Stimulated activated CD8-positive, alpha-beta memory T cell treated with anti-CD3 and anti-CD28 coated beads, Interleukin-15, amount 100 ng/mL, for 24 hours (primary cell): ENCODE measurements around the gene LEF1.

ENCODE experiments used
- DNase-seq: peaks from one replicate; pipeline ENCODE4 v3.0.0-alpha.2; 2020; ENCODE audit warnings: low read depth

The LEF1 gene

GRCh38 chr4:108174856-108175255, 6.1 kb upstream of the LEF1 start:
- DNase-seq = no peak

DNA sequence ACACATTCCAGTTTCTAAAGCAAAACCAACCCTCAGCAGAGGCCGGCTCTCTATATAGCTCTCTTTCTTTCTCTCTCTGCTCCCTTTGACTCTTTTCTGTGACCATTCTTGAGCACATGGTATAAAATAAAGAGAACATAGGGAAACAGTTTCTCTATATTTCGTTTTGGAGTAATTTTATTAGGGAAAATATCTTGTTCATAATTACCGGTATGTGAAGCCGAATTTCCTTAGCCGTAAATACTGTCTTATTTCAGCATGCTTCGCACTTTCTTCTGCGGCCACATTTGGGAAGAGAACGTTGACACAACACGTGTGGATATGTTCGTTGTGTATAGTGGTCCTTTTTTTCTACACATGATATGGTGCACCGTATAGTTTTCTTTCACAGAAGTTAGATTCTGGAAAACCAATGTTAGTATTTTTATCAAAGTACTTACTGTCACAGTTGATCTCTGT, 4.9 kb upstream of the LEF1 start:
- DNase-seq = no peak

DNA sequence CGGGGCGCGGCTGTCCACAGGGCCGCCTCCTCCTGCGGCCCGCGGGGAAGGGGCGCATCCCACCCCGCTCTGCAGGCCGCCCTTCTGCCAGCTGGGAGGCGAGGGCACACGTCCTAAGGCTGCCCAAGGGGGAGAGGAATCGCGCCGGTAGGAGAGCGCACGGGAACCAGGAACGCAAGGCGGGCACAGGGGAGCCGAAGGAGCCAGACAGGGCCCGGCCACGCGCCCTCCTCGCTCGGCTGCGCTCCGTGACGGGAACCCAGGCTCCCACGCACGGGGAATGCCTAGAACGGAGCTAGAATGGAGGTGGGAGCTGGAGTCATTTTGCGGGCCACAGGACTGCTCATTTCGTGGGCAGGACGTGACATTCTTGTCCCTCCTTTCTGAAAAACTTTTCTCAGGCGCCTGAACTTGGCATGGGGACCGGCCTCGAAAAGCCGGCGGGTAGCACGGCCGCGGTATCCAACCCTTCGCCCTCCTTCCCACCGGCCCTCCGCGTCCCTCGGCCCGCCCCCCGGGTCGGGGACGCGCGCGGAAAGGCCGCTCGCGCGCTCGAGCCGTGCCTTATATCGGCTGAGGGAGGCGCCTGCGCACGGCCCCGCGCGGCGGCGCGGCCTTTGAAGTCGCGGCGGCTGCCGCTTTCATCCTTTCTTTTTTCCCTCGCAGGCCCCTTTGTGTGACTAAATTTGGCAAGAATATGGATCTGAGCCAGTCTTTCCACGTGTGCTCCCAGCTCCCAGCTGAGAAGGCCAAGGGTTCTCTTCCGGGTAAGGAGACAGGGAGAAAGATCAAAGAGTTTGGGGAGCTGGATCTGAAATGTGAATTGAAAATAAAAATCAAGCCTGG, 4.2 kb upstream of the LEF1 start:
- peak; percentile 47 for DNase-seq

DNA sequence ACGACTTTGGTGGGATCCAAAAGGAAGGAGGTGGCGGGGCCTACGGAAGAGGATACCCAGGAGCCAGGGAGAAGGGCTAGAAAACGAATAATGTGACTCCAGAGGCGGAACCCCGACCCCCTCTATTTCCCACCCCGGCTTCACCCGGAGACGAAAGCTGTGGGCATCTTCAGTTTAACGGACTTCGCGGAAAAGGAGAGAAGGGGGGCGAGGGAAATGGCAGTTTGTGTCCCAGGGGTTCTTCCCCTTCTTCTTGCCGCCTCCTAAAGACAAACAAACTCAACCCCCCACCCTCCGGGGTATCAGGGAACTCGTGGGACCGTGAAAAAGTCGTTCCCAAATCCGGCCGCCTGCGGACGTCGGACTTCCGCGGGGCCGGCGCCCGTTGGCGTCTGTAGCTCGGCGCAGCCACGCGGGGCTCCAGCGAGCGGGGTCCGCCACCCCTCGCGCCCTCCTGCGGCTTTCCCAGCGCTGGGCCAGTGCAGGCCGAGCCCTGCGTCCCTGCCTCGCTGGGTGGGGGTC, 3.6 kb upstream of the LEF1 start:
- no peak for DNase-seq

GRCh38 chr4:108171339-108172230, 2.9 kb upstream of the LEF1 start:
- DNase-seq = no peak

DNA sequence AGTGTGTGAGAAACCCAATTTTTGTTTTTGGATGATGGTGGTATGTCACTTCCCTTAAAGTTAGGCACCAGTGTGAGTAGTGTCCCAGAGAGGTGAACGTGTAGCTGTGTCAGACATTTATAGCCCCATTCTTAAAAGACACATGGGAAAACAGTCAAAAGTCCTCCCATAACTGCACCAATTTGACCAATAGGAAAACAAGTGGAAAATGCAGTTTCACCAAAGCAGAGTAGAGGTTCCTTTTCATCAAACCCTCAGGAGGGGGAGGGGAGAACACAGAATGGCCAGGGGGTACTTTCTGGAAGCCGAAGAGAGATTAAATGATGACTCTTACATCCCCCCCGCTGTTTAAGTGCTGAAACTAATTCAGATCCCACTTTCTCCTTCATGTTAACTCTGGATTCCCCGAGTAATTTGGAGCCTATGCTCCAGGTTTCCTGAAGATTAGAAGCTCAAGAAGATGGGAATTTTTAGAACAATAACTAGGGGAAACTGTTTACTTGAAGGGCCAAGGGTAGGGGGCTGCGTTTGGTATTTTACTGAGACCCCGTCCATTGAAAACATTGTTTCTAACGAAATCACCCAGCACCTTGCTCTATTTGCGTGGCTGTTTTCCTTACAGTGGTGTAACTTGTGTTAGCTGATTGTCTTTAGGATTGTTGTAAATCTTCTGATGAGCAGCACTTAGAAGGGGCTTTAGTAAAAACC, 2.1 kb upstream of the LEF1 start:
- no peak for DNase-seq

DNA sequence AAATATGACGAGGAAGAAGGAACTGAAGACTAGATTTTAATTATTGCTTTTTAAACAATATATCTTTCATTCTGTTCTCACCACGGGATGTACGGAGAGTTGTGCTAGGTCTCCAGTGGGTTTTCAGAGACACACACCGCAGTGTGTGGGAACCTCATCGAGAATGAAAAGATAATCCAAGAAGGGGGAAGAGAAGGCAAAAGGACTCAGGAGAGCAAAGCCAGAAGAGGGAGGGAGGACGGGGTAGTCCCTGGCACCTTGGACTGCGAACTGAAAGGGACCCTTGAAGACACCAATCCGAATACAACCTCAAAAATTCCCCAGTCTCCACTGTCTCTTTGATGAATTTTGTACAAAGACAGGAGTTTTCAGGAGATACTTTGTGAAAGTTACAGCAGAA, 932 bp upstream of the LEF1 start:
- DNase-seq = no peak

- peak; percentile 18 for DNase-seq
These were observed 517 bp downstream of the LEF1 start for GRCh38 chr4:108168160-108168670.

DNA sequence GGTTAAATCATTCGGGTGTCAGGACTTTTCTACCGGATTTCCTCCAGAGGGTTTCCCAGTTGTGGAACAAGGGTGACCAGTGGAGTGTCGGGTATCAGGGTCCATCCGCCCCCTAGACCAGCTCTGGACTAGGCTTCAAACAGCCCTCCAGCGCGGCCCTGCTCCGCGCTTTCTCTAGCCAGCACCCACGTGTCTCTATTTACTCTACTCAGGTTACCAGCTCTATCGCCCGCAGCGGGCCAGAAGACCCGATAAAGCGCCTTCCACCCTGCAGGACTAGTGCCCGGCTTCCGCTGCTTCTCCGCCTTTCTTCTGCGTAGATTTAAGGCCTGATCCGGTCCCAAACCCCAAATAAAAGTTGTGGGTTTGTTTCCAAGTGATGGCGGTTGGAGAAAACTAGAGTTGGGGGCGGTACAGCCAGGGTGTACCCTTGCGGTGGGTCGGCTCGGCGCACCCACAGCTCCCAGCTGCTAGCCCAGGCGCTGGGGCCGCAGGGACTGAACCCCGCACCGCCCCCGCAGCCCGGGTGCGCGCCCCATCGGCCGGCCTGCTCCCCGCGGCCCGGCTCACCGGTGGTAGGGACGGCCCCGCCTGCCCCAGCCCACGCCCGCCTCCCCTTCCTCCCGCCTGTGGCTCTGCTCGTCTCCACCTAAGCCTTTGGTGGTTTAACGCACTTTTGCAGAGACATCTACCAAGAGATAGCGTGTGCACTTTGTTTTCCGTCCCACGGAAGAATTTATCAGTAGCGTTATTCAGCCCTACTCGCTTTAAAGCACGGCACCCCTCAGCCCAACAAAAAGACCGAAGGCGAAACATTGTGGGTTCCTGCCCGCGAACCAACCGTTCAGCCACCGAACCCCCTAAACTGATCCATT, 2.1 kb downstream of the LEF1 start:
- peak; percentile 31 for DNase-seq

- DNase-seq = no peak
These were observed 2.7 kb downstream of the LEF1 start for GRCh38 chr4:108166038-108166437.

GRCh38 chr4:108165586-108165985, 3.1 kb downstream of the LEF1 start:
- DNase-seq = no peak

DNA sequence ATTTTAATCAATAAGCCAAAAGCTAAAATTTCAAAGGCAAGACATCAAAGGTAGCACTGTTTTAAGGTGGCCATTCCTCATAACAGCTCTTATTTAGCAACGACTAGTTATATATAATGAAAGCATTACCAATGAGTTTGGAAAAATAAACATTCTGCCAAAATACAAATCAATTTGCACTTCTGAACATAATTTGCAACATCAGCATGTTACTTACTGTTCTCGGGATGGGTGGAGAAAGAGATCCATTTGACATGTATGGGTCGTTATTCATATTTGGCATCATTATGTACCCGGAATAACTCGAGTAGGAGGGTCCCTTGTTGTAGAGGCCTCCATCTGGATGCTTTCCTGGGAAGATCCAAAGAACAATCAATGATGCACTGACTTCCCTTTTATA, 5.4 kb downstream of the LEF1 start:
- no peak for DNase-seq

- DNase-seq = no peak
These were observed 7.9 kb downstream of the LEF1 start for GRCh38 chr4:108160741-108161352.

- DNase-seq = no peak
These were observed 8.9 kb downstream of the LEF1 start for GRCh38 chr4:108159845-108160244.

- DNase-seq = no peak
These were observed 11.1 kb downstream of the LEF1 start for GRCh38 chr4:108157655-108158054.

DNA sequence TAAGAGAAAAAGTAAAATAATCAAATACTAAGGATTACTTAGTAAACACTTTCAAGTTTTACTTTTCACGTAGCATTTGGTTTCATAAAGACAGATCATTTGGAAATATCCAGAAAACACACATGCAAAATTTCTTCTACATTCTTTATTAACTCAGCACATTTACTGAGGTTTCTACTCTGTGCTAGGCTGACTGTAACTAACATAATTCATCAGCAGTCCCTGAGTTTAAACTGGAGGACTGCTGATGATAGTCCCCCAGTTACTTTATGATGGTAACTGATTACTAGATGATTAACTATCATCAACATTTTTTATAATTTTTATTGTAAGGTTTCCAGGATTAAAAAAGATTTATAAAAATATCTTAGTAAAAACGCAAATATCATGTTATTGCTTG, 12.3 kb downstream of the LEF1 start:
- DNase-seq = no peak

DNA sequence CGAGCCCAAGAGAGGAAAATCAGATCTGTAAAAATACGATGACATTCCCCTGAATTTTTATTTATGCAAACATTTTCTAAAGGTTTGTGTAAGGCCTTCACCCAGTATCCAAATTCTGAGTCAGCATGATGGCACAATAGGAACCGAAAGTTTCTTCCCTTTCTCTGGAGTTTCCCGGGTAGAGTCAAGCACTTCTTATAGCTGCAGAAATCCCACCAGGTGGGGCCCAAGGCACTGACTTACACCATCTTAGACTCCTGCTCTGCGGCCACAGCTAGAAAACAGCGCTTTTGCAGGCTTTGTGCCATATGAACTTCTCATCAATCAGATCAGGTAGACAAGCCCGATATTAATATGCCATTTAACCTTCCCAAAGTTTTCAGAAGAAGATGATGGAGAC, 13.4 kb downstream of the LEF1 start:
- DNase-seq = no peak

- no peak for DNase-seq
These were observed 15.8 kb downstream of the LEF1 start for GRCh38 chr4:108152980-108153379.

DNA sequence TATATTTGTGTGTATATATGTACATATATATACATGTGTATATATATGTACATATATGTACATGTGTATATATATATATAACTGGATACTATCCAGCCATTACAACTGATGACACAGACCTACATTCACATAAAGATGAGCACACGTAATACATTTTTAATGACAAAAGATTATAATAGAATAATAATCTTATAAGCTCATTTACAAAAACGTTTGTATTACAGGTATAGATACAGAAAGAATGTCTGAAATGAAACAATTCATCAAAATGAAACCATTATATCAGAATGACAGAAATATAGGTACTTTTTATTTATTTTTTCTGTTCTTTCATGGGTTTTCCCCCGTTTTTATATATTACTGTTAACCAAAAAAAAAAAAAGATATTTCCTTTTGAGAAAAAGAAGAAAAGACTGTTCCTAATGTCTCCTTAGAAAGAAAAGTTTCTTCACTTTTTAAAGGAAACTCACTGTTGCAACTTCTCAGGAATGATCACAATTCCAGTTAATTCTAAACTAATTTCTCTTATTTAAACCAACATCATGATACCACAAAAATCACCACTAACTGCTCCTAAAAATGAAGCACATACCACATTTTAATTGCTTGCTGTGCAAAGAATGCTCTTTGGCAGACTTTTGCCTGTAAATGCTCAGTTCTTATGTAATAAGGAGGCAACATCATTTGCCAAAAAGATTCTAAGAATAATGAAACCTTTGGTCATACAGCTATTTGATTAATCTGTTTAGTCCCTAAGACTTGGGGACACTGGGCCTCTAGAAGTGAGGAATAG, 18.9 kb downstream of the LEF1 start:
- DNase-seq = no peak

GRCh38 chr4:108148316-108148715, 20.4 kb downstream of the LEF1 start:
- DNase-seq = no peak
